Measurements from ENCODE around the gene ACP2. TPM values are rescaled to one million over a fixed set of nuclear protein-coding genes. Genes with fewer than 3 reads are reported as not detected.
A peak's percentile ranks its signal among the peaks of the same experiment; 100 is the strongest.

ACP2 gene
- total RNA-seq, 1 experiment from 2014 or later, result 13.4 TPM

- peak; percentile 76 for DNase-seq (ENCODE audit: extremely low read depth, low read depth)
Observed at GRCh38 chr11:47269002-47269828, 20.6 kb upstream of the ACP2 start.

DNA sequence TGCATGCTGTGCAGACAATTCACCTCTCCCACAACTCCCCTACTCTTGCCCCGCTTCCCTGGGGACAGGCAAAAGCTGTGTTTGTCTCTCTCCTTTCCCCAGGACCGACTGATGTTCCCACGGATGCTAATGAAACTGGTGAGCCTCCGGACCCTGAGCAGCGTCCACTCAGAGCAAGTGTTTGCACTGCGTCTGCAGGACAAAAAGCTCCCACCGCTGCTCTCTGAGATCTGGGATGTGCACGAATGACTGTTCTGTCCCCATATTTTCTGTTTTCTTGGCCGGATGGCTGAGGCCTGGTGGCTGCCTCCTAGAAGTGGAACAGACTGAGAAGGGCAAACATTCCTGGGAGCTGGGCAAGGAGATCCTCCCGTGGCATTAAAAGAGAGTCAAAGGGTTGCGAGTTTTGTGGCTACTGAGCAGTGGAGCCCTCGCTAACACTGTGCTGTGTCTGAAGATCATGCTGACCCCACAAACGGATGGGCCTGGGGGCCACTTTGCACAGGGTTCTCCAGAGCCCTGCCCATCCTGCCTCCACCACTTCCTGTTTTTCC lies 19.9 kb upstream of the ACP2 start:
- no peak for DNase-seq (ENCODE audit: extremely low read depth, low read depth)

DNA sequence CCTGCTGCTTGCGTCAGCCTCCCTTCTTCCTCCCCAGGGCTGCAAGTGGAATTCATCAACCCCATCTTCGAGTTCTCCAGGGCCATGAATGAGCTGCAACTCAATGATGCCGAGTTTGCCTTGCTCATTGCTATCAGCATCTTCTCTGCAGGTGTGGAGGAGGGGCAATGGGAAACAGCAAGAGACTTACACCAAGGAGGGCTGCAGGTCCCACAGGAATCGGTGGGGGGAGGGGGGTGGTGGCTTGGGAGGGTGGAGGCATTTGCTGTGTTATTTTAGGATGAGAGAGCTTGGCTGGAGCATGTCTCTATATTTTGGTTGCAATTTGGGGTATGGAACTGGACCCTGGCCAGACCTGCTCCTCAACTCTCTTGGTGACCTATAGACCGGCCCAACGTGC lies 19.3 kb upstream of the ACP2 start:
- no peak for DNase-seq (ENCODE audit: extremely low read depth, low read depth)

GRCh38 chr11:47264521-47264920 lies 15.9 kb upstream of the ACP2 start:
- no peak for DNase-seq (ENCODE audit: extremely low read depth, low read depth)

GRCh38 chr11:47264119-47264518 lies 15.5 kb upstream of the ACP2 start:
- no peak for DNase-seq (ENCODE audit: extremely low read depth, low read depth)

DNA sequence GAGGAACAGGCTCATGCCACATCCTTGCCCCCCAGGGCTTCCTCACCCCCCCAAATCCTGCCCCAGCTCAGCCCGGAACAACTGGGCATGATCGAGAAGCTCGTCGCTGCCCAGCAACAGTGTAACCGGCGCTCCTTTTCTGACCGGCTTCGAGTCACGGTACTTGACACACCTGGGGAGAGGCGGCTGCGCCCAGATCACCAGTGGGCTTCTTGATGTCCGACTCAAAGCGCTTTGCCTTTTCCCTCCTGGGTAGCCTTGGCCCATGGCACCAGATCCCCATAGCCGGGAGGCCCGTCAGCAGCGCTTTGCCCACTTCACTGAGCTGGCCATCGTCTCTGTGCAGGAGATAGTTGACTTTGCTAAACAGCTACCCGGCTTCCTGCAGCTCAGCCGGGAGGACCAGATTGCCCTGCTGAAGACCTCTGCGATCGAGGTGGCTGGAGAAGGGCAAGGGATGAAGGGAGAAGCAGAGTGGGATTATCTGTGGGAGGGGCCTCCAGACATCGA lies 12.7 kb upstream of the ACP2 start:
- no peak for DNase-seq (ENCODE audit: extremely low read depth, low read depth)

DNA sequence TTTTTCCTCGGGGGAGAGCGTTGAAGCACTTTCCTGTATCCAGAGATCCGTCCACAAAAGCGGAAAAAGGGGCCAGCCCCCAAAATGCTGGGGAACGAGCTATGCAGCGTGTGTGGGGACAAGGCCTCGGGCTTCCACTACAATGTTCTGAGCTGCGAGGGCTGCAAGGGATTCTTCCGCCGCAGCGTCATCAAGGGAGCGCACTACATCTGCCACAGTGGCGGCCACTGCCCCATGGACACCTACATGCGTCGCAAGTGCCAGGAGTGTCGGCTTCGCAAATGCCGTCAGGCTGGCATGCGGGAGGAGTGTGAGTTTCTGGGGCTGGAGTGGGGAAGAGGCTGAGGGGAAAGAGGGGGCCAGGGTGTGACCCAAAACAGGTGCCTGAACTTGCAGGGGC lies 11.8 kb upstream of the ACP2 start:
- DNase-seq (ENCODE audit: extremely low read depth, low read depth), result no peak

GRCh38 chr11:47259232-47259977 lies 10.8 kb upstream of the ACP2 start:
- DNase-seq (ENCODE audit: extremely low read depth, low read depth), result peak; percentile 40

- DNase-seq (ENCODE audit: extremely low read depth, low read depth), result no peak
Observed at GRCh38 chr11:47258317-47258902, 9.8 kb upstream of the ACP2 start.

GRCh38 chr11:47257517-47258316 lies 9.1 kb upstream of the ACP2 start, which contains the start of gene NR1H3:
TSS of gene NR1H3 (plus strand) at chr11:47257996. CDS start at chr11:47259217, 1,221 bp downstream.
- no peak for DNase-seq (ENCODE audit: extremely low read depth, low read depth)

- no peak for DNase-seq (ENCODE audit: extremely low read depth, low read depth)
Observed at GRCh38 chr11:47257177-47257516, 8.5 kb upstream of the ACP2 start.

- no peak for DNase-seq (ENCODE audit: extremely low read depth, low read depth)
Observed at GRCh38 chr11:47256374-47256773, 7.8 kb upstream of the ACP2 start.

DNA sequence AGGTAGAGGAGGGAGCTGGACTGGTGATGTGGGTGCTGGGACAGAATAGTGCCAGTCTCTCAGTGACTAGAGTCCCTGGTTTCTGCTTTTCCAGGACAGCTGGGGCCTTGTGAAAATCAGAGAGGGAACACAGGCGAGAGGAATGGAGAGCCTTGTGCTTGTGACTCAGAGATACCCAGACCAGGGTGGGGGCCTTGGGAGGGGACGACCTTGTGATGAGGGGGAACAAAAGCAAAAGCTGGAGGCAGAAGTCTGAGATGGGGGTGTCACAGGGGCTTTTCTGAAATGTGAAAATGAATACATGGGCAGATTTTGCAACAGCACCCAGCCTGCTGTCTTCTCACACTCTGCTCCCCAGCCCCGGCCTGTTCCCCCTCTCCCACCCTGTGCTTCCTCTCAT lies 5.8 kb upstream of the ACP2 start:
- no peak for DNase-seq (ENCODE audit: extremely low read depth, low read depth)

DNA sequence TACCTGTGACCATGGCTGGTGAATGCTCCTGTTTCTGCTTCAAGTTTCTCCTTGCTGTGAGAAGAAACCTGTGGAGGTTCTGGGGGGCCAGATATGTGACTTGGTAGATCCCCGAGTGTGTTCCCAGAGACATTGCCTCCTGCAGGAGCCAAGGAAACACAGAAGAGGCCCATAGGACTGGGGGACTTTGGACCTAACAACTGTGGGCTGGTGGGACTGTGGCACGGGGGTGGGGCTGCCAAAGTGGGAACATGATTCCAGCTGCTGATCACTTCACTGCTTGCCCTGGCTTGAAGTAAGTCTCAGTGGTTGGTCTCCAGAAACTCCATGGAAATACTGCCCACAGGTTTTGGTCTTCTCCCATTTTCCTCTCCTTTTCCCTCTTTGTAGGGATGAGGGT lies 5.0 kb upstream of the ACP2 start:
- no peak for DNase-seq (ENCODE audit: extremely low read depth, low read depth)

GRCh38 chr11:47251751-47252150 lies 3.1 kb upstream of the ACP2 start:
- DNase-seq (ENCODE audit: extremely low read depth, low read depth), result no peak

DNA sequence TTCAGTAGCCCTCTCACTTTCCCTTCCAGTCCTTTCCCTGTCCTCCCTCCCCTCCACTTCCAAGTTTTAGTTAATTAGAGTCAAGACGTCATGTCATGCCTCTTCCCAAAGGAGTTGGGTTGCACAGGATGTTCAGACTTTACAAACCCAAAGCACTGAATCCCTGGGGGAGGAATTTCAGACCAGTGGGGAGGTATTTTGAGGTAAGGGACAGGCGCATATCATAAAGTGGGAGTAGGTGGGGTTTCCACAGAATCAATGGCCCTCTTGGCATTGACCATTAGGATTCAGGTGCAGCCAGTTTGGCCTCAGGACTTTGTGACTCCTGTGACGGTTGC lies 733 bp upstream of the ACP2 start:
- DNase-seq (ENCODE audit: extremely low read depth, low read depth), result no peak

GRCh38 chr11:47248304-47248663 lies 330 bp downstream of the ACP2 start:
- DNase-seq (ENCODE audit: extremely low read depth, low read depth), result no peak

DNA sequence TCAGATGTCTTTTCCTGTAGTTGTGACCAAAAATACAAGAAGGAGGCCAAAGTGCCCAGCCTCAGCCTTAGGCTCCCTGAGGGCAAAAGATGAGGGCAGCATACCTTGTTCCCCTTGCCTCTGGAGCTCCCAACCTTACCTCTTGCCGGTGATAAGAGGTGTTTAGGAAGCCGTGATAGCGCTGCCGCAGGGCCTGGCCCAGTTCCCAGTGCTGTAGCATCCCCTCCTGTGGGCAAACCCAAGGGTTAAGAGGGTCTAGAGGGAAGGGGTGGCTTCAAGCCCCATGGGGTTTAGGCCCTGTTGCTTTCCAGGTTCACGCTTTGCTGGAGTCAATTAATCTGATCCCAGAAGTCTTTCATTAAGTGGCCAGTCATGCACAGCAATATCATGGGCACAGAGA lies 1.1 kb downstream of the ACP2 start:
- DNase-seq (ENCODE audit: extremely low read depth, low read depth), result no peak

GRCh38 chr11:47245611-47246357 lies 2.8 kb downstream of the ACP2 start:
- no peak for DNase-seq (ENCODE audit: extremely low read depth, low read depth)
